PFSK-1 (cell line): ENCODE results near the gene KCNV2. TPM values are rescaled to one million over a fixed set of nuclear protein-coding genes. Genes with fewer than 3 reads are reported as not detected.

Source experiments
- FOXP2 ChIP-seq: optimal IDR thresholded peaks from 2 replicates; pipeline ENCODE3; 2011; ENCODE audit warnings: borderline replicate concordance, control low read depth, inconsistent platforms; ENCODE audit not compliant: insufficient read depth; ENCODE audit errors: extremely low read length, extremely low read depth
- POLR2AphosphoS5 ChIP-seq: IDR thresholded peaks from 2 replicates; pipeline ENCODE4 v1.6.1; 2012; ENCODE audit warnings: low read depth, mild to moderate bottlenecking, control low read depth, low read length, moderate library complexity
- SIN3A ChIP-seq: IDR thresholded peaks from 2 replicates; pipeline ENCODE4 v1.6.1; 2012; ENCODE audit warnings: mild to moderate bottlenecking, low read length, moderate library complexity, borderline replicate concordance; ENCODE audit not compliant: insufficient read depth
- TAF1 ChIP-seq: IDR thresholded peaks from 2 replicates; pipeline ENCODE4 v1.6.1; 2012; ENCODE audit warnings: low read length, control low read depth, borderline replicate concordance; ENCODE audit not compliant: insufficient read depth
- polyA plus RNA-seq: library from polyadenylated mRNA; unstranded; fragments of >200 nt; gene quantifications from one replicate; pipeline ENCODE4 v1.2.1, GENCODE V29; 2012; ENCODE audit warnings: low read depth, missing spikeins; ENCODE audit not compliant: insufficient read length
- TF ChIP-seq, protein P1 (sequence below), 2 experiments: IDR thresholded peaks; 2 replicates each; pipeline versions ENCODE4 v1.6.1 to v1.8.0; 2011 to 2012; ENCODE audit warnings: low read depth in 2 of 2, low read length in 2 of 2, control low read depth in 1 of 2, inconsistent platforms in 1 of 2, mild to moderate bottlenecking in 1 of 2, moderate library complexity in 1 of 2; ENCODE audit not compliant: insufficient read depth in 1 of 2

KCNV2 gene
- 0.50 TPM for polyA plus RNA-seq

DNA sequence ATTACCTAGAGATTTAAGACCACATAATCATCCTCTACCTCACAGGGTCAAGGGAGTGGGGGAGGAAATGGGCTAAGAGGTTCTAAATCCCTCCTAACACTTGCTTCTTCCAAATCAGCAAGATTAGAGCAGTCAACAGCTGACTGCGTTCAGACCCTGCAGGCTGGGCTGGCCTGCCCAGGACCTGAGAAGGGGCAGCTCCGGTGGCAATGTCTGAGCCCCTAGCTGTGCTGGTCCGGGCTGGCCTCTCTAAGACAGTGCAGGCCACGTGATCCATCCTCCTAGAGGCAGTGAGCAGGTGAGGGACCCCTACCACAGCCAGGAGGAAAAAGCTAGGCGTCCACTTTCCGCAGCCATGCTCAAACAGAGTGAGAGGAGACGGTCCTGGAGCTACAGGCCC lies at the start of gene KCNV2:
Gene KCNV2 (plus strand): TSS at position 126 of the 400 bp plus-strand sequence. CDS start 230 bp downstream, at position 356.
- TF ChIP-seq, protein P1, sequence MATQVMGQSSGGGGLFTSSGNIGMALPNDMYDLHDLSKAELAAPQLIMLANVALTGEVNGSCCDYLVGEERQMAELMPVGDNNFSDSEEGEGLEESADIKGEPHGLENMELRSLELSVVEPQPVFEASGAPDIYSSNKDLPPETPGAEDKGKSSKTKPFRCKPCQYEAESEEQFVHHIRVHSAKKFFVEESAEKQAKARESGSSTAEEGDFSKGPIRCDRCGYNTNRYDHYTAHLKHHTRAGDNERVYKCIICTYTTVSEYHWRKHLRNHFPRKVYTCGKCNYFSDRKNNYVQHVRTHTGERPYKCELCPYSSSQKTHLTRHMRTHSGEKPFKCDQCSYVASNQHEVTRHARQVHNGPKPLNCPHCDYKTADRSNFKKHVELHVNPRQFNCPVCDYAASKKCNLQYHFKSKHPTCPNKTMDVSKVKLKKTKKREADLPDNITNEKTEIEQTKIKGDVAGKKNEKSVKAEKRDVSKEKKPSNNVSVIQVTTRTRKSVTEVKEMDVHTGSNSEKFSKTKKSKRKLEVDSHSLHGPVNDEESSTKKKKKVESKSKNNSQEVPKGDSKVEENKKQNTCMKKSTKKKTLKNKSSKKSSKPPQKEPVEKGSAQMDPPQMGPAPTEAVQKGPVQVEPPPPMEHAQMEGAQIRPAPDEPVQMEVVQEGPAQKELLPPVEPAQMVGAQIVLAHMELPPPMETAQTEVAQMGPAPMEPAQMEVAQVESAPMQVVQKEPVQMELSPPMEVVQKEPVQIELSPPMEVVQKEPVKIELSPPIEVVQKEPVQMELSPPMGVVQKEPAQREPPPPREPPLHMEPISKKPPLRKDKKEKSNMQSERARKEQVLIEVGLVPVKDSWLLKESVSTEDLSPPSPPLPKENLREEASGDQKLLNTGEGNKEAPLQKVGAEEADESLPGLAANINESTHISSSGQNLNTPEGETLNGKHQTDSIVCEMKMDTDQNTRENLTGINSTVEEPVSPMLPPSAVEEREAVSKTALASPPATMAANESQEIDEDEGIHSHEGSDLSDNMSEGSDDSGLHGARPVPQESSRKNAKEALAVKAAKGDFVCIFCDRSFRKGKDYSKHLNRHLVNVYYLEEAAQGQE (IDR thresholded peaks at IDR 0.05; ENCODE audit: insufficient read depth in 1 of 2, low read depth in 2 of 2, low read length in 2 of 2): no peak
- TF ChIP-seq TAF1: no peak
- TF ChIP-seq POLR2AphosphoS5: no peak
- no peak for TF ChIP-seq FOXP2
- no peak for TF ChIP-seq SIN3A

DNA sequence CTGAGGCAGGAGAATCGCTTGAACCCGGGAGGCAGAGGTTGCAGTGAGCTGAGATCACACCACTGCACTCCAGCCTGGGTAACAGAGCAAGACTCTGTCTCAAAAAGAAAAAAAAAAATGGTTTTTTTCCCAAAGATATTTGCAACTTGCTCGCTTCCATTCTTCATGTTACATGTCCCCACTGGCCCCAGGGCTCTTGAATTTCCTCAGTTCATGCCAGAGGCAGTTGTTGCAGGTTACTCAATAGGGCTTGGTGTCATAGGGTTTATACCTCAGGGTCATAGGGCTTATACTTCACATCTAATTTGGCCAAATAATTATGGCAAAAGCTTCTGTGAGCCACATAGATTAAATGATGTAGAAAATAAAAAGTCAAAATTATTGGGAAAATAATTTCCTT lies 44.1 kb upstream of the KCNV2 start:
- no peak for TF ChIP-seq FOXP2
- no peak for TF ChIP-seq SIN3A
- TF ChIP-seq, protein P1 (IDR thresholded peaks at IDR 0.05; ENCODE audit: insufficient read depth in 1 of 2, low read depth in 2 of 2, low read length in 2 of 2): no peak
- no peak for TF ChIP-seq TAF1
- no peak for TF ChIP-seq POLR2AphosphoS5

DNA sequence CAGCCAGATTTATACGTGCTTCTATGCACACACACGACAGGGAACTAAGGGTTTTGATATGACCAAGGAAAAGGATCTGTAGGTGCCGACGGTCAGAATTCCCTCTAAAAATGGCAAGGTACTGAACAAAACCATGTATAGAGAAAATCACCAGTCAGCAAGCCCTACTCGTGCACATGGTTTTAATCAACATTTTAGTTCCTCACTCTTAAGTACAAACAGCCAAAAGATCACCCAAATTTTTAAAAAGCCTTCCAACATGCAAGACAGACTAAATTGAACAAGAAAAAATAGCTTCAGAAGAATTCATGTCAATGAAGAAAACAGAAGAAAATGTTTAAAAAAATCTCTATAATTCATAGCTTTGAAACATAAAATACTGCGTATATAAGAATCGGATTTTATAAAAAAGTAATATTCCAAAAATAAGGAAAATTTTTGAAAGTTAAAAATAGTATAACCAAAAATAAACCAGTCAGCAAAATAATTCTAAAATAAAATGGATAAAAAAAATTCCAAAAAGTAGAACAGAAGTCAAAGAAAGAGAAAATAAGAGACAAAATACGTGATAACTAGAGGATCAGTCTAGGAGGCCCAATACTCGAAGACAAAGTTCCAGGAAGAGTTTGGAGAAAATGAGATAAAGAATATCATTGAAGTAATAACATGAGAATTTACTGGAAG lies 43.0 kb upstream of the KCNV2 start:
- no peak for TF ChIP-seq TAF1
- TF ChIP-seq POLR2AphosphoS5: no peak
- no peak for TF ChIP-seq SIN3A
- TF ChIP-seq, protein P1 (IDR thresholded peaks at IDR 0.05; ENCODE audit: insufficient read depth in 1 of 2, low read depth in 2 of 2, low read length in 2 of 2): no peak
- TF ChIP-seq FOXP2: no peak

DNA sequence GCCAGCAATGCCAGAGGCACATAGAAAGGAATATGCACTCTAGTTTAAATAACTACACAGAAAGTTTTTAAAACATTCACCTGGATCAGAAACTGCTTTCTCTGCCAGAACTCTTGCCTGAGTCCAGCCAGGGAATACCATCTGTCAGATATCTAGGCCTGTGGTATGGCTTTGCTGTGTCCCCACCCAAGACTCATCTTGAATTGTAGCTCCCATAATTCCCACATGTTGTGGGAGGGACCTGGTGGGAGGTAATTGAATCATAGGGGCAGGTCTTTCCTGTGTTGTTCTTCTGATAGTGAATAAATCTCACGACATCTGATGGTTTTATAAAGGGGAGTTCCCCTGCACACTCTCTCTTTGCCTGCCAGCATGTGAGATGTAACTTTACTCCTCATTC lies 41.5 kb upstream of the KCNV2 start:
- TF ChIP-seq FOXP2 (no peak), POLR2AphosphoS5 (no peak), TAF1 (no peak), SIN3A (no peak)
- TF ChIP-seq, protein P1 (IDR thresholded peaks at IDR 0.05; ENCODE audit: insufficient read depth in 1 of 2, low read depth in 2 of 2, low read length in 2 of 2): no peak

DNA sequence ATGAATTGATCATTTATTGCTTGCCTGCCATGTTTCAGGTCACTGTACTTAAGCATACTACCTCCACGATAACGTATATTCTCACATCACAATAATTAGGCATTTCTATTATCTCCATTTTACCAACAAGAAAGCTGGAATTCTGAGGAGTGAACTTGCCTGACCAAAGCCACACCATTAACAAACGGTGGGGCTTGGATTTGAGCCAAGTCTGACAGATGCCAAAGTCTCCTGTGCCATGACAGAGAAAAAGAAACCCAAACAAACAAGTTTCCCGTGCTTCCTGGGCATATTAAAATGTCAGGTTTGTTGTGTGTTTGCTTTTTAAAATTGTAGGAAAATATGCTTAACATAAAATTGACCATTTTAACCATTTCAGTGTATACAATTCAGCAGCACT lies 40.8 kb upstream of the KCNV2 start:
- TF ChIP-seq FOXP2: no peak
- no peak for TF ChIP-seq SIN3A
- no peak for TF ChIP-seq POLR2AphosphoS5
- TF ChIP-seq TAF1: no peak
- TF ChIP-seq, protein P1 (IDR thresholded peaks at IDR 0.05; ENCODE audit: insufficient read depth in 1 of 2, low read depth in 2 of 2, low read length in 2 of 2): no peak
